Neural crest cell (in vitro differentiated cells): ENCODE data around the gene SPECC1. TPM values are rescaled to one million over a fixed set of nuclear protein-coding genes. Genes with fewer than 3 reads are reported as not detected.

Experiments used
- DNase-seq: peaks from one replicate; pipeline ENCODE4 v3.0.0; 2021; ENCODE audit warnings: low read depth, mixed read lengths, low spot score
- H3K27ac Mint-ChIP-seq: one replicate; pipeline ENCODE4 v1.8.0; 2021; ENCODE audit warnings: mild to moderate bottlenecking, mixed read lengths; ENCODE audit not compliant: unreplicated experiment
- H3K27me3 Mint-ChIP-seq: 2 replicates; pipeline ENCODE4 v1.8.0; 2021; ENCODE audit warnings: low read depth, mild to moderate bottlenecking, mixed read lengths
- H3K36me3 Mint-ChIP-seq: 2 replicates; pipeline ENCODE4 v1.8.0; 2021; ENCODE audit warnings: low read depth, mild to moderate bottlenecking, mixed read lengths
- H3K4me1 Mint-ChIP-seq: 2 replicates; pipeline ENCODE4 v1.8.0; 2021; ENCODE audit warnings: mixed read lengths
- H3K4me3 Mint-ChIP-seq: one replicate; pipeline ENCODE4 v1.8.0; 2021; ENCODE audit warnings: mild to moderate bottlenecking, mixed read lengths
- H3K9me3 Mint-ChIP-seq: 2 replicates; pipeline ENCODE4 v1.8.0; 2021; ENCODE audit warnings: mixed read lengths
- total RNA-seq: library from RNA; stranded (reverse); gene quantifications from 2 replicates; pipeline ENCODE4 v1.2.1, GENCODE V29; 2021
- TF ChIP-seq, protein P1 (sequence below): fragments of 200-600 bp; sonication (generic); conservative IDR thresholded peaks from 2 replicates; pipeline ENCODE4 v1.5.0; 2021; ENCODE audit warnings: antibody characterized with exemption, mild to moderate bottlenecking

SPECC1 gene
- total RNA-seq, 1 donor from 2014 or later: 71.0 TPM

DNA sequence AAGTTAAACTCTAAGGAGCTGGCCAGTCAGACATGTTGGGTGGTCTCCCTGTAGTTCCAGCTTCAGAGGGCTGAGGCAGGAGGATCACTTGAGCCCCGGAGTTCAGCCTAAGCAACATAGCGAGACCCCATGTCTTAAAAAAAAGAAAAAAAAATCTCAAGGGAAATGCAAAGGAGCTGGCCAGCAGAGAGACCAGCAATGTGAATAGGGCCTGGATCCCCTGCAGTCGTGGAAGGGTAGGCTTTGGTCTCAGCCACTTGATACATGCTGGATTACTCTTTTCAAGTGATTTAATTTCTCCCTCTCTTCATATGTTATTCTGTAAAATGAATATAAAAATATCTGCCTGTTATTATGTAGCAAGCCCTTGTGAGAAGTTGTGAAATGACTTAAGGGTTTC lies 207.7 kb downstream of the SPECC1 start:
- peaks cover 40% of the 10 kb centered on the region for H3K4me1 Mint-ChIP-seq
- no peak for DNase-seq
- H3K36me3 Mint-ChIP-seq: peaks cover 20% of the 10 kb centered on the region

DNA sequence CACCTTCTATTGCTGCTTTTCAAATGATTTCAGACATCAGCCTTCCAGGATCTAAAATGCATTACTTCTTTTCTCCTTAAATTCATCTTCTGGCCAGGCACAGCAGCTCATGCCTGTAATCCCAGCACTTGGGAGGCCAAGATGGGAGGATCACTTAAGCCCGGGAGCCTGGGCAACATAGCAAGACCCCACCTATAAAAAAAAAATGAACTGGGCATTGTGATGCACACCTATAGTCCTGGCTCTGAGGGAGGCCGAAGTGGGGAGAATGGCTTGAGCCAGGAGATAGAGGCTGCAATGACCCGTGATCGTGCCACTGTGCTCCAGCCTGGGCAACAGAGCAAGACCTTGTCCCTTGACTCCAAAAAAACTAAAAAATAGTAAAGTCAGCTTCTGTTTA lies 208.5 kb downstream of the SPECC1 start:
- H3K4me3 Mint-ChIP-seq: no peak overlapping the region
- peaks cover 3% of the 10 kb centered on the region for H3K9me3 Mint-ChIP-seq
- TF ChIP-seq, protein P1, sequence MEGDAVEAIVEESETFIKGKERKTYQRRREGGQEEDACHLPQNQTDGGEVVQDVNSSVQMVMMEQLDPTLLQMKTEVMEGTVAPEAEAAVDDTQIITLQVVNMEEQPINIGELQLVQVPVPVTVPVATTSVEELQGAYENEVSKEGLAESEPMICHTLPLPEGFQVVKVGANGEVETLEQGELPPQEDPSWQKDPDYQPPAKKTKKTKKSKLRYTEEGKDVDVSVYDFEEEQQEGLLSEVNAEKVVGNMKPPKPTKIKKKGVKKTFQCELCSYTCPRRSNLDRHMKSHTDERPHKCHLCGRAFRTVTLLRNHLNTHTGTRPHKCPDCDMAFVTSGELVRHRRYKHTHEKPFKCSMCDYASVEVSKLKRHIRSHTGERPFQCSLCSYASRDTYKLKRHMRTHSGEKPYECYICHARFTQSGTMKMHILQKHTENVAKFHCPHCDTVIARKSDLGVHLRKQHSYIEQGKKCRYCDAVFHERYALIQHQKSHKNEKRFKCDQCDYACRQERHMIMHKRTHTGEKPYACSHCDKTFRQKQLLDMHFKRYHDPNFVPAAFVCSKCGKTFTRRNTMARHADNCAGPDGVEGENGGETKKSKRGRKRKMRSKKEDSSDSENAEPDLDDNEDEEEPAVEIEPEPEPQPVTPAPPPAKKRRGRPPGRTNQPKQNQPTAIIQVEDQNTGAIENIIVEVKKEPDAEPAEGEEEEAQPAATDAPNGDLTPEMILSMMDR: no peak
- no peaks in the 10 kb centered on the region for H3K27me3 Mint-ChIP-seq
- peaks cover 45% of the 10 kb centered on the region for H3K4me1 Mint-ChIP-seq
- no peak for DNase-seq
- H3K36me3 Mint-ChIP-seq: peaks cover 13% of the 10 kb centered on the region
- no peak overlapping the region for H3K27ac Mint-ChIP-seq

More for the DNA sequence above, 207.7 kb downstream of the SPECC1 start:
- TF ChIP-seq, protein P1: no peak
- Mint-ChIP-seq H3K4me3 (no peak overlapping the region), H3K27me3 (no peaks in the 10 kb centered on the region), H3K9me3 (peaks cover 3% of the 10 kb centered on the region), H3K27ac (no peak overlapping the region)

GRCh38 chr17:20218272-20218671 lies 209.1 kb downstream of the SPECC1 start:
- H3K27me3 Mint-ChIP-seq: no peaks in the 10 kb centered on the region
- peaks cover 50% of the 10 kb centered on the region for H3K4me1 Mint-ChIP-seq
- no peak for DNase-seq
- H3K9me3 Mint-ChIP-seq: peaks cover 3% of the 10 kb centered on the region
- H3K4me3 Mint-ChIP-seq: no peak overlapping the region
- TF ChIP-seq, protein P1: no peak
- H3K27ac Mint-ChIP-seq: no peak overlapping the region
- H3K36me3 Mint-ChIP-seq: peaks cover 12% of the 10 kb centered on the region

GRCh38 chr17:20223808-20224328 lies 214.7 kb downstream of the SPECC1 start:
- TF ChIP-seq, protein P1: no peak
- no peak for DNase-seq
- Mint-ChIP-seq H3K36me3 (peaks cover 16% of the 10 kb centered on the region), H3K27me3 (no peaks in the 10 kb centered on the region), H3K9me3 (peaks cover 3% of the 10 kb centered on the region), H3K27ac (peak overlapping the region; percentile 51), H3K4me1 (peaks cover 39% of the 10 kb centered on the region), H3K4me3 (no peak overlapping the region)

DNA sequence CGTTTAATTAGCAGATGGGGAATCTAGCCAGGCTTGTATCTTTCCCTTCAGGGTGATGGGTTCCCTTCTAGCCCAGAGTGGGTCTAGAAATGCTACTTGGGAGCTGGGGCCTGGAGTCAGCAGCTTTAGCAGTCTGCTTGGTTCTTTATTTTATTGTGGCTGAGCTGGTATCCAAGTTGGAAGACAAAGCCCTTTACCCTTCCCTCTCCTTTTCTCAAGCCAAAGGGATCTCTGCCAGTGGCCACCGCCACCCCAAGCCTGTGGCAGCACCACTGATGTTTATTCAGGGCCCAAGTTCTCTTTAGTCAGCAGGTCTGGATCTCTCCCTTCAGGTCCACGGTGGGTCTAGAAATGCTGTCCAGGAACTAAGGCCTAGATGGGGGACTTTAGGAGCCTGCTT lies 215.2 kb downstream of the SPECC1 start:
- H3K27me3 Mint-ChIP-seq: no peaks in the 10 kb centered on the region
- H3K9me3 Mint-ChIP-seq: peaks cover 3% of the 10 kb centered on the region
- H3K27ac Mint-ChIP-seq: peak overlapping the region; percentile 32
- TF ChIP-seq, protein P1: no peak
- peaks cover 16% of the 10 kb centered on the region for H3K36me3 Mint-ChIP-seq
- no peak for DNase-seq
- H3K4me1 Mint-ChIP-seq: peaks cover 34% of the 10 kb centered on the region
- H3K4me3 Mint-ChIP-seq: no peak overlapping the region
